Measurements from ENCODE around the gene FMNL3. TPM values are rescaled to one million over a fixed set of nuclear protein-coding genes. Genes with fewer than 3 reads are reported as not detected.

Gene FMNL3
- total RNA-seq, 6 experiments from 2014 or later: 2.1 to 4.9 (median 2.9) TPM

- Histone ChIP-seq H3K4me1 (peaks cover 0 to 100% (median 40%) of the 10 kb centered on the region in 4 donors), H3K9me3 (no peaks in the 10 kb centered on the region), H3K27ac (no peak overlapping the region), H3K27me3 (no peaks in the 10 kb centered on the region), H3K36me3 (peaks cover 9 to 22% (median 16%) of the 10 kb centered on the region in 4 donors), H3K4me3 (no peak overlapping the region)
- ATAC-seq: no peak
- intact Hi-C loops (cut with DNase I): no loop called here
- DNase-seq: no peak
- WGBS (ENCODE audit: insufficient coverage, low coverage, low lambda C conversion rate, missing lambda C conversion rate): 40% methylated on average over 3 of the region's 3 CpGs
- TF ChIP-seq CTCF (IDR thresholded peaks at IDR 0.05): no peak
Measured at GRCh38 chr12:49748800-49749199, 41.6 kb upstream of the FMNL3 start.

GRCh38 chr12:49748306-49748705 lies 41.1 kb upstream of the FMNL3 start:
- WGBS (ENCODE audit: insufficient coverage, low coverage, low lambda C conversion rate, missing lambda C conversion rate): 13% methylated on average over 1 of the region's 1 CpG
- Histone ChIP-seq H3K4me1 (peaks cover 0 to 100% (median 40%) of the 10 kb centered on the region in 4 donors), H3K4me3 (no peak overlapping the region), H3K36me3 (peaks cover 7 to 17% (median 12%) of the 10 kb centered on the region in 4 donors), H3K27me3 (no peaks in the 10 kb centered on the region), H3K27ac (no peak overlapping the region), H3K9me3 (no peaks in the 10 kb centered on the region)
- ATAC-seq (peak in 1 of 4 donors; percentile 11), DNase-seq (no peak)
- no peak for TF ChIP-seq POLR2A (IDR thresholded peaks at IDR 0.05)
- TF ChIP-seq CTCF (IDR thresholded peaks at IDR 0.05): no peak
- intact Hi-C loops (cut with DNase I): no loop called here

GRCh38 chr12:49744363-49744885 lies 37.2 kb upstream of the FMNL3 start:
- Histone ChIP-seq H3K27me3 (no peaks in the 10 kb centered on the region), H3K4me3 (peak overlapping the region in 2 of 3 donors; percentile 82 to 85), H3K9me3 (no peaks in the 10 kb centered on the region), H3K4me1 (peaks cover 0 to 62% (median 20%) of the 10 kb centered on the region in 4 donors), H3K36me3 (no peaks in the 10 kb centered on the region), H3K27ac (peak overlapping the region in 1 of 3 donors; percentile 98)
- 21% methylated on average over 3 of the region's 3 CpGs for WGBS (ENCODE audit: insufficient coverage, low coverage, low lambda C conversion rate, missing lambda C conversion rate)
- intact Hi-C loops (cut with DNase I): no loop called here
- DNase-seq: no peak
- no peak for ATAC-seq
- TF ChIP-seq POLR2A (IDR thresholded peaks at IDR 0.05) (no peak), CTCF (IDR thresholded peaks at IDR 0.05) (no peak)

- intact Hi-C loops (cut with DNase I): no loop called here
- ATAC-seq (peak; percentile 70 to 76 (median 73)), DNase-seq (peak; percentile 92 to 94 (median 93))
- H3K27me3 ChIP-seq: no peaks in the 10 kb centered on the region
- TF ChIP-seq POLR2A (IDR thresholded peaks at IDR 0.05) (no peak), CTCF (IDR thresholded peaks at IDR 0.05) (no peak)
- no peaks in the 10 kb centered on the region for H3K36me3 ChIP-seq
- H3K27ac ChIP-seq: peak overlapping the region; percentile 98
- 0% methylated on average over 12 of the region's 35 CpGs for WGBS (ENCODE audit: insufficient coverage, low coverage, low lambda C conversion rate, missing lambda C conversion rate)
- no peaks in the 10 kb centered on the region for H3K9me3 ChIP-seq
- H3K4me3 ChIP-seq: peak overlapping the region; percentile 82 to 85 (median 84)
- H3K4me1 ChIP-seq: peaks cover 0 to 38% (median 14%) of the 10 kb centered on the region in 4 donors
Measured at GRCh38 chr12:49741882-49742620, 34.8 kb upstream of the FMNL3 start.

Data from right lobe of liver (tissue), 6 donors.